Stimulated activated CD8-positive, alpha-beta memory T cell treated with anti-CD3 and anti-CD28 coated beads, Interleukin-12 subunit alpha, Interleukin-12 subunit beta, amount 100 ng/mL, for 24 hours (primary cell): ENCODE results near the gene GNA14.
"Not testable (repeated sequence)": the region's sequence is repeated elsewhere in the genome, so short reads cannot be mapped to it uniquely, and the experiment has no call there.

ENCODE experiments used
- DNase-seq: peaks from one replicate; pipeline ENCODE4 v3.0.0-alpha.2; 2020; ENCODE audit errors: extremely low read depth

GNA14 gene

DNA sequence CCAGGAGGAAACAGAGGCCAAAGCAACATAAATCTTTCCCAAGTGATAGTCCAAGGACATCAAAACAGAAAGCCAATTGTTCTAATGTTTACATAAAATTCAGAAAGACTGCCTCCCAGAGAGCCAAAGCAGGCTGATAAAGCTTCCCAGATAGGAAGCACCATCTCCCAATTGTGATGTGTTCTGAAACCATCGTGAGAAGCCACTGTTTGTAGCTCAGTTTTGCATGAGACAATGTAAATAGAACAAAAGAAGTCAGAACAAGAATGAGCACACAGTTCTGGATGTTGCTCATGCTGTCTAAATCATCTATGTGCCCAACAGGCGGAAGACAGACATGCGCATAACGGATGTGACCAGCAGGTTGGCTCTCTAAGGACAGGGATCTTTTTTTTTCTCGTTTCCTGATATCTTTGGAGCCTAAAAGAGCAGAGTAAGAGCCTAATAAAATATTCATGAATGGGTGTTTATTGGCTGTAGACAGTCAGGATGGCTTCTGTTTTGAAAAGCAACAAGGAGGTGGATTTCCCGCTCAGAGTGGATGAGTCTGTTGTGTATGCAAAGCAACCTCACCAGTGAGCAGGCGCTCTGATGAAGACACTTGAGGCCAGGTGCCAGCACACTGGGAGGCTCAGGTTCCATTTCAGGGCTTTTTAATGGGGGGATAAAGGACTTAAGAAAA, 113.6 kb downstream of the GNA14 start:
- no peak for DNase-seq

GRCh38 chr9:77533671-77534070, 114.5 kb downstream of the GNA14 start:
- no peak for DNase-seq

- no peak for DNase-seq
These were observed 115.5 kb downstream of the GNA14 start for GRCh38 chr9:77532607-77533006.

GRCh38 chr9:77531400-77531799, 116.7 kb downstream of the GNA14 start:
- DNase-seq, result no peak

- no peak for DNase-seq
These were observed 124.2 kb downstream of the GNA14 start for GRCh38 chr9:77523891-77524290.

DNA sequence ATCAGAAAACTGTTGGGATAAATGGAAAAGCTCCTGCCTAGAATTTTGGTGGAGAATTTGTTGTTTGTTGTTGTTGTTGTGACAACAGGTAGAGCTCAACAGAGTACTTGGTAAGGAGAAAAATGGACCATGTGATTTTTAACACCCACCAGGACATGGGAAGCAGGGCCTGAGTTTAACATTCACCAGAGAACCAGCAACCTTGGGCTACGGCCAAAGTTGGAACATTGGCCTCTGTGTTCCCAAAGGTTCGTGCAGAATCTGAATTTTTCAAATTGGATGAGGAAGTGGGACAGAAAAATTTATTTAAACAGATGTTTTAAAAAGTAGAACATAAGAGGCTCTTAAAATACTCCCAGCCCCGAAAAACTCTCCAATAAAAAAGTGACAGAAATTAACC, 127.0 kb downstream of the GNA14 start:
- DNase-seq, result no peak

DNA sequence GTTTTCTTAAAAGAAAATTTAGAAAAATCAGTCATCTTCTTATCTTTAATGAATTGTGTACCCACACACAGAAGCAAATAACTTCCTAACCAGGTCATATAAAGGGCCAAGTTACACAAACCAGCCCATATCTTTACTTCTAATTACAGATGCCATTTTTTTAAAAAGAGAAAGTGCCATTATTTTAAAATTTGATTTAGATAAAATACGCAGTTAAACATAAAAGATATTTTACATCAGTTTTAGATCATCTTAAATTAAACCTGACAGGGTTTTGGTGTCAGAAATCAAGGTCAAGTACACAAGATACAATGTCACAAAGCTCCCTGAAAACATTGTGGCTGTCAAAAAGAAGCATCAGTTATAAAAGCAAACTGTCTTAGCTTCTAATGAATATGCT, 129.4 kb downstream of the GNA14 start:
- no peak for DNase-seq

DNA sequence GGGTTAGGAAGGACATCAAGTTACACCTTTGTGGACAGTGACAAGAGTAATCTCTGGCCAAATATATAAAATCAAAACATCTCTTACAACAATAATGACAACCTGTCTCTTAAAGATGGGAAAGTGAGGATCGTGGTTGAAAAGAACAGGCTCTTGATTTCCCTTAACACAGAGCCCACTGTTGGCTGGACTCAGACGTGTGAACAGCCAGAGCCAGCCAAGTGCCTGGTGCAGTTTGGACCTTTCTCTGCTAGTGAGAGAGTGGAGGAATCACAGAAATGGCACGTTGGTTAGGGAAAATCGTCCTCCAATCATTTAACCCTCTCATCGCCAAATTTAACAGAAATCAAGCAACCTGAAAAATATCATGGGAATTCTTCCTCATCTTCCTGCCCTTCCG, 131.3 kb downstream of the GNA14 start:
- no peak for DNase-seq

GRCh38 chr9:77514886-77515711, 133.0 kb downstream of the GNA14 start:
- DNase-seq, result no peak

DNA sequence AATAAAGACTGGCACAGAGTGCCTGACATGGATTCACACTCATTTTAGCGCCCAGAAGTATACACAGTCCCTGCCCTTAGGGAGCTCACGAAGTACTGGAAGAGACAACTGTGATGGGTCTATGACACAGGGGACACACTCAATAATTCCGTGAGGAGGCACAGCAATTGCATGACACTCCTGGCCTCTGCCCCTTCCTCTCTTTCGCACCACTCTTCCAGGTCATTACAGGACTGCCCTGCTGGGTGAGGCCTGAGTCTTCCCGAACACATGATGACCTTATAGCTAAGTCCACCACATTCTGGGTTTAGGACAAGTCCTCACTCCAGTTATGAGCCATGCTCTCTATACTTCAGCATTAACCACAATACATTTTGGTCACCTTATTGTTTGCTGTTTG, 134.7 kb downstream of the GNA14 start:
- no peak for DNase-seq

DNA sequence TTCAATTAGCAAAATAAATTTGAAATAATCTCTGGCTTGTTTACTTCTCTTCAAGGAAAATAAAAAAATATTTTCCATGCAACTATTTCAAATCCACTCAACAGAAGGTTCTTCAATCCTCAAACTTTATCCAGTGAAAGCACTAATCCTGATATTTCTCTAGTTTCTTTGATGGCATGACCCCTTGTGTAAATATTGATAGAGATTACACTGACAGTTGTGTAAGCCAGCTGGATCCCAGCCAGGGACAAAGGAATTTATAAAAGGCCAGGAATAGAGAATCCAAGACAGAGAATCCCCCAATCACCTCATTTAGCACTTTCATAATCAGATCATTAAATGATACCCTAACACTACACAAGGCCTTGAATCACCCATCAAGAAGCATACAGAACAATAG, 135.2 kb downstream of the GNA14 start:
- no peak for DNase-seq

DNA sequence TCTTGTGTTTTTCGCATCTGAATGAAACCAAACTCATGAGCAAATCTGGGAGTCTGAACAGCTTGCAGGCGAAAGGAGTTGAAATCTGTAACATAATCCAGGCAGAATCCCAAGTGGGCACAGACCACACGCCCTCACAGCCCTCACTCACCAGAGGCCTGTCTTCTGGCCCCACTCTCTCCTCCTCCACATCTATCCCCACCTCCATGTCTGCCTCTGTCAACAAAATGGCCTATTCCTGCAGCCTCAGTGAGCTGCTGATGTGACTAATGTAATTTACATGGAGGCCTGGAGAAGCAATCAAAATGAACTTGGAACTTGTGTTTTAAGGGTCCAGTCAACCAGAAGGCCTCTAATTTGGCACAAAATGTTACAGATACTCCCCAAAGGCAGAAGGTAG, 136.6 kb downstream of the GNA14 start:
- no peak for DNase-seq

DNA sequence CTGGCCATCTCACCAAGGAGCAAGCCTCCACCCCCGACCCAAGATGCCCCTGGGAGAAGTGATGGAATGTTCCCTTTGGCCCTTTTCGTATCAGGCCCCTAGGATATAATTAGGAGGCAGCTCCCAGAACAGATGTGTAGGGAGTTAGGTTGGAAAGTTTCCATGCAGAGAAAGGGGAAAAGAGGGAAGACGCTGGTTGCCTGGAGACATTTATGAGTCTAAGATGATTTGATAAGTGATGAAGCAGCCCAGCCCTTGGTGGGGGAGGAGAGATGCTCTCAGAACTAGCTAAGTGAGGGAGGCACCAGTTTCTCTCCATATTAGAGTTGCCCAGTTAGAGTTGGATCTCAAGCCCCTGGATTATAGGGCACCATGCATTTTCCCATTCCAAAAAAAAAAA, 137.5 kb downstream of the GNA14 start:
- DNase-seq, result no peak

- no peak for DNase-seq
These were observed 139.7 kb downstream of the GNA14 start for GRCh38 chr9:77508396-77508795.

- no peak for DNase-seq
These were observed 140.7 kb downstream of the GNA14 start for GRCh38 chr9:77507212-77507961.

DNA sequence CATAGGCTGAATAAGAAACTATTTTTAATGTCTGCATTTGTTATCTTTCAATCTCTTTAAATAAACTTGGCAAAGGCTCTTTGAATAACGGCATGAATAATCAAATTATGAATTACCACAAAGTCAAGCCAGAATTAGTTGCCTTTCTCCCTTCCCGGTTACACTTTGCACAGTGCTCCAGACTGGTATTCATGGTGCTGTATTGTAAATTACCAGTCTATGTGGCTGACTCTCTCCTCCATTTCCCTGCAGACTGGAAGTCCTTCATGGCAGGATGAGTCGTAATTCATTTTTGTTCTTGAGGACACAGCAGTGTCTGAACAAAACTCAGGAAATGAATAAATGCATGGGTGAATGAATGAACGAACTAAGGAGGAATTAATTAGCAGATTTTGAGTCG, 142.9 kb downstream of the GNA14 start:
- no peak for DNase-seq

- DNase-seq, result no peak
These were observed 145.6 kb downstream of the GNA14 start for GRCh38 chr9:77502568-77502967.

GRCh38 chr9:77498891-77499290, 149.2 kb downstream of the GNA14 start:
- DNase-seq, result no peak

DNA sequence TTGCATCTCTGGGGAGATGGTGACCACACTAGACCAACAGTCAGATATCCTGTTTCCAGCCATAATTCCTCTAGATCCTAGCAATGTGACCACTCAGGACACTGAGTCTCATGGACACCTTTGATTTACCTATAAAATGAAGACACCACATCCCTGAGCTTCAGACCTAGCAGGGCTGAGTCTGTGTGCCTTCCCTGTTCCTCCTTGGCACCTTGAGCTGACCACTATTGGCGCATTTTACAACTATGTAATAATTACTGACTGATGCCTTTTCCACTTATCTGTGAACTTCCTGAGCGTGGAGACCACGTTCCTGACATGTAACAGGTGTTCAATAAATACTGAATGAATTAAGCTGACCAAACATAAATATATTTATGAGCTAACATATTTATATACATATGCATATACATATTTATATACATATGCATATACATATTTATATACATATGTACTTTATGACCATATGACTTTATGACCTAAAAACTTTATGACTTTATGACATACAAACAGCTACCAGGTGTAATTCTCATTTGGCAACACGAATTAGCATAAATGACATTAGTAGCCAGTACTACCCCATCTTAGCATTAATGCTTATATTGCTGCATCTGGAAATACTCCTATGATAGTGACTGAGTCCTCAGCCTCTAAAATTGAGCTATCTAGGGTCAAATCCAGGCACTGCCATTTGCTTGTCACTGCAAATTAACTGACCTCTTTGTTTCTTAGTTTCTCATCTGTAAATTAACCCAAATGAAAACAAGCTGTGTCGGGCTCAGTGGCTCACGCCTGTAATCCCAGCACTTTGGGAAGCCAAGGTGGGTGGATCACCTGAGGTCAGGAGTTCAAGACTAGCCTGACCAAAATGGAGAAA, 150.6 kb downstream of the GNA14 start:
- no peak for DNase-seq

- DNase-seq, result no peak
These were observed 152.1 kb downstream of the GNA14 start for GRCh38 chr9:77495834-77496671.

DNA sequence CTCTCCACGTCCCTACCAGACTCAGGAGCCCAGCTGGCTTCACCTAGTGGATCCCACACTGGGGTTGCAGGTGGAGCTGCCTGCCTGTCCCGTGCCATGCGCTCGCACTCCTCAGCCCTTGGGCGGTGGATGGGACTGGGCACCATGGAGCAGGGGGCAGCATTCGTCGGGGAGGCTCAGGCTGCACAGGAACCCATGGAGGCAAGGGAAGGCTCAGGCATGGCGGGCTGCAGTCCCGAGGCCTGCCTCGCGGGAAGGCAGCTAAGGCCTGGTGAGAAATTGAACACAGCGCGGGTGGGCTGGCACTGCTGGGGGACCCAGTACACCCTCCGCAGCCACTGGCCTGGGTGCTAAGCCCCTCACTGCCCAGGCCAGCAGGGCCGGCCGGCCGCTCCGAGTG, 157.8 kb downstream of the GNA14 start:
- DNase-seq, result not testable (repeated sequence)
